ENCODE measurements around the gene ACOX2.

GRCh38 chr3:58585005-58585786, 48.2 kb upstream of the ACOX2 start:
- TF ChIP-seq ZBTB33 (IDR thresholded peaks at IDR 0.05; ENCODE audit: extremely low read depth, insufficient replicate concordance, low read length): no peak
- peak; percentile 27 for TF ChIP-seq YY1 (IDR thresholded peaks at IDR 0.05; ENCODE audit: extremely low read depth, insufficient replicate concordance, low read depth, low read length)
- no peak for TF ChIP-seq FOSL1 (IDR thresholded peaks at IDR 0.05; ENCODE audit: low read depth)
- peak in 2 of 3 experiments; percentile 74 to 85; a peak in 4 of 6 replicates for TF ChIP-seq CTCF (IDR thresholded peaks at IDR 0.05 in 2 of 3, conservative IDR thresholded peaks at IDR 0.05 in 1 of 3; ENCODE audit: borderline replicate concordance in 1 of 3, insufficient read depth in 1 of 3, low read depth in 2 of 3, low read length in 2 of 3)
- no peak for TF ChIP-seq POLR2A (IDR thresholded peaks at IDR 0.05; ENCODE audit: borderline replicate concordance, extremely low read depth, insufficient read depth, insufficient read length)
- TF ChIP-seq SIN3A (IDR thresholded peaks at IDR 0.05; ENCODE audit: low read depth): no peak
- TF ChIP-seq POLR2AphosphoS5 (IDR thresholded peaks at IDR 0.05; ENCODE audit: low read depth, low read length): peak; percentile 38; the same call in 1 of the 2 replicates
- peak; percentile 23; the same call in 1 of the 2 replicates for TF ChIP-seq RAD21 (IDR thresholded peaks at IDR 0.05; ENCODE audit: low read depth)
- no peak for TF ChIP-seq EZH2 (IDR thresholded peaks at IDR 0.05)
